Thyroid gland (tissue), 4 donors: ENCODE measurements around the gene ROS1.

Experiments used
- POLR2A ChIP-seq, 2 donors: fragments of 450-650 bp; IDR thresholded peaks; one replicate each; pipeline ENCODE4 v1.6.1; 2017; ENCODE audit warnings: antibody characterized with exemption in 2 of 2, mild to moderate bottlenecking in 2 of 2, moderate library complexity in 1 of 2
- TF ChIP-seq, protein P1 (sequence below), 6 experiments: fragments of 200-600 bp in 3 of 6; fragments of 450-650 bp in 3 of 6; sonication (generic) in 3 of 6; IDR thresholded peaks; one replicate each; pipeline ENCODE4 v1.5.1; 2016 to 2019; ENCODE audit warnings: antibody characterized with exemption in 6 of 6, mild to moderate bottlenecking in 2 of 6, inconsistent platforms in 1 of 6, moderate library complexity in 1 of 6

- TF ChIP-seq, protein P1, sequence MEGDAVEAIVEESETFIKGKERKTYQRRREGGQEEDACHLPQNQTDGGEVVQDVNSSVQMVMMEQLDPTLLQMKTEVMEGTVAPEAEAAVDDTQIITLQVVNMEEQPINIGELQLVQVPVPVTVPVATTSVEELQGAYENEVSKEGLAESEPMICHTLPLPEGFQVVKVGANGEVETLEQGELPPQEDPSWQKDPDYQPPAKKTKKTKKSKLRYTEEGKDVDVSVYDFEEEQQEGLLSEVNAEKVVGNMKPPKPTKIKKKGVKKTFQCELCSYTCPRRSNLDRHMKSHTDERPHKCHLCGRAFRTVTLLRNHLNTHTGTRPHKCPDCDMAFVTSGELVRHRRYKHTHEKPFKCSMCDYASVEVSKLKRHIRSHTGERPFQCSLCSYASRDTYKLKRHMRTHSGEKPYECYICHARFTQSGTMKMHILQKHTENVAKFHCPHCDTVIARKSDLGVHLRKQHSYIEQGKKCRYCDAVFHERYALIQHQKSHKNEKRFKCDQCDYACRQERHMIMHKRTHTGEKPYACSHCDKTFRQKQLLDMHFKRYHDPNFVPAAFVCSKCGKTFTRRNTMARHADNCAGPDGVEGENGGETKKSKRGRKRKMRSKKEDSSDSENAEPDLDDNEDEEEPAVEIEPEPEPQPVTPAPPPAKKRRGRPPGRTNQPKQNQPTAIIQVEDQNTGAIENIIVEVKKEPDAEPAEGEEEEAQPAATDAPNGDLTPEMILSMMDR (IDR thresholded peaks at IDR 0.05) = no peak
- no peak for TF ChIP-seq POLR2A (IDR thresholded peaks at IDR 0.05)
Measured at GRCh38 chr6:117425431-117426153, at the start of gene ROS1.
